OCI-LY1 (cell line): Measurements from ENCODE around the gene NEURL1B.
A peak's percentile ranks its signal among the peaks of the same experiment; 100 is the strongest.

ENCODE experiments used
- H2AFZ ChIP-seq: fragments of 200-600 bp; sonication (generic), shearing (Covaris generic); 2 replicates; pipeline ENCODE4 v1.6.0; 2014; ENCODE audit warnings: antibody characterized with exemption, mild to moderate bottlenecking, low read length
- H3F3A ChIP-seq: fragments of 200-600 bp; sonication (generic), shearing (Covaris generic); 2 replicates; pipeline ENCODE4 v1.6.0; 2014; ENCODE audit warnings: mild to moderate bottlenecking, antibody characterized with exemption, low read length, moderate library complexity; ENCODE audit not compliant: insufficient read depth
- H3K27ac ChIP-seq: fragments of 200-600 bp; sonication (generic); 2 replicates; pipeline ENCODE4 v1.5.1; 2014; ENCODE audit warnings: low read length, mixed run types, mild to moderate bottlenecking, low read depth; ENCODE audit not compliant: poor library complexity, severe bottlenecking
- H3K27me3 ChIP-seq: fragments of 200-600 bp; sonication (generic); 2 replicates; pipeline ENCODE4 v1.6.0; 2014; ENCODE audit warnings: antibody characterized with exemption, mild to moderate bottlenecking, low read length, moderate library complexity; ENCODE audit not compliant: insufficient read depth
- H3K36me3 ChIP-seq: fragments of 200-600 bp; sonication (generic); 2 replicates; pipeline ENCODE4 v1.6.1; 2014; ENCODE audit warnings: mild to moderate bottlenecking, antibody characterized with exemption, low read length, moderate library complexity, mixed read lengths; ENCODE audit not compliant: insufficient read depth
- H3K4me1 ChIP-seq: fragments of 200-600 bp; sonication (generic); 2 replicates; pipeline ENCODE4 v1.5.1; 2014; ENCODE audit warnings: mild to moderate bottlenecking, low read length, moderate library complexity; ENCODE audit not compliant: insufficient read depth, severe bottlenecking
- H3K4me2 ChIP-seq: fragments of 200-600 bp; sonication (generic), shearing (Covaris generic); 2 replicates; pipeline ENCODE4 v1.6.1; 2014; ENCODE audit warnings: low read length
- H3K4me3 ChIP-seq: fragments of 200-600 bp; sonication (generic); 2 replicates; pipeline ENCODE4 v1.5.1; 2014; ENCODE audit warnings: low read length, low read depth, mild to moderate bottlenecking, mixed read lengths; ENCODE audit not compliant: poor library complexity, severe bottlenecking
- H3K79me2 ChIP-seq: fragments of 200-600 bp; shearing (Covaris generic); 2 replicates; pipeline ENCODE4 v1.6.1; 2016; ENCODE audit warnings: mixed run types, low read length, mixed read lengths; ENCODE audit not compliant: insufficient read depth
- H3K9ac ChIP-seq: fragments of 200-600 bp; sonication (generic), shearing (Covaris generic); 2 replicates; pipeline ENCODE4 v1.6.1; 2014; ENCODE audit warnings: mild to moderate bottlenecking, low read length, mixed read lengths
- H3K9me2 ChIP-seq: fragments of 200-600 bp; sonication (generic), shearing (Covaris generic); 2 replicates; pipeline ENCODE4 v1.6.1; 2014; ENCODE audit warnings: low read depth, mild to moderate bottlenecking, low read length, mixed read lengths
- H3K9me3 ChIP-seq: fragments of 200-600 bp; shearing (Covaris generic); 2 replicates; pipeline ENCODE4 v1.6.1; 2014; ENCODE audit warnings: low read length, mixed read lengths
- H4K20me1 ChIP-seq: fragments of 200-600 bp; sonication (generic), shearing (Covaris generic); 2 replicates; pipeline ENCODE4 v1.6.0; 2016; ENCODE audit warnings: mild to moderate bottlenecking, low read length; ENCODE audit not compliant: insufficient read depth
- CTCF ChIP-seq: fragments of 200-600 bp; sonication (generic), shearing (Covaris generic); IDR thresholded peaks from 2 replicates; pipeline ENCODE4 v1.5.1; 2017; ENCODE audit warnings: mild to moderate bottlenecking, antibody characterized with exemption, low read length, moderate library complexity, mixed read lengths
- EZH2 ChIP-seq: fragments of 200-600 bp; sonication (generic), shearing (Covaris generic); IDR thresholded peaks from 2 replicates; pipeline ENCODE4 v1.8.0; 2017; ENCODE audit warnings: borderline replicate concordance, mixed run types, mild to moderate bottlenecking, antibody characterized with exemption, low read length, moderate library complexity, mixed read lengths

Gene NEURL1B

GRCh38 chr5:172713113-172713808 is 72.2 kb downstream of the NEURL1B start:
- Histone ChIP-seq H3K4me2 (no peak overlapping the region), H3K27ac (no peak overlapping the region)

GRCh38 chr5:172713809-172714490 is 72.9 kb downstream of the NEURL1B start:
- no peaks in the 10 kb centered on the region for H4K20me1 ChIP-seq
- no peak overlapping the region for H2AFZ ChIP-seq
- H3K9ac ChIP-seq, result no peak overlapping the region
- H3K79me2 ChIP-seq, result no peaks in the 10 kb centered on the region
- no peaks in the 10 kb centered on the region for H3F3A ChIP-seq
- H3K9me2 ChIP-seq, result no peaks in the 10 kb centered on the region
- H3K27ac ChIP-seq, result no peak overlapping the region
- TF ChIP-seq EZH2, result no peak
- TF ChIP-seq CTCF, result no peak
- H3K36me3 ChIP-seq, result no peaks in the 10 kb centered on the region
- H3K27me3 ChIP-seq, result peaks cover 3% of the 10 kb centered on the region; the same call in 1 of the 2 replicates
- H3K9me3 ChIP-seq, result no peaks in the 10 kb centered on the region
- no peak overlapping the region for H3K4me3 ChIP-seq
- H3K4me2 ChIP-seq, result no peak overlapping the region
- peaks cover 4% of the 10 kb centered on the region for H3K4me1 ChIP-seq

More at GRCh38 chr5:172713113-172713808, 72.2 kb downstream of the NEURL1B start:
- no peaks in the 10 kb centered on the region for H3K9me3 ChIP-seq
- H3K36me3 ChIP-seq, result no peaks in the 10 kb centered on the region
- peaks cover 2% of the 10 kb centered on the region; the same call in 1 of the 2 replicates for H3K27me3 ChIP-seq
- no peaks in the 10 kb centered on the region for H3K79me2 ChIP-seq
- H3K4me1 ChIP-seq, result peaks cover 4% of the 10 kb centered on the region
- no peaks in the 10 kb centered on the region for H4K20me1 ChIP-seq
- no peaks in the 10 kb centered on the region for H3F3A ChIP-seq
- TF ChIP-seq CTCF, result peak; percentile 91
- TF ChIP-seq EZH2, result no peak
- H2AFZ ChIP-seq, result no peak overlapping the region
- no peak overlapping the region for H3K4me3 ChIP-seq
- H3K9me2 ChIP-seq, result no peaks in the 10 kb centered on the region
- H3K9ac ChIP-seq, result no peak overlapping the region

GRCh38 chr5:172714491-172715420 is 73.7 kb downstream of the NEURL1B start:
- H3K27ac ChIP-seq, result no peak overlapping the region
- no peak overlapping the region for H3K4me2 ChIP-seq
- H3K4me3 ChIP-seq, result no peak overlapping the region

More at GRCh38 chr5:172714491-172715420, 73.7 kb downstream of the NEURL1B start:
- H3K4me1 ChIP-seq, result peaks cover 4% of the 10 kb centered on the region
- no peaks in the 10 kb centered on the region for H4K20me1 ChIP-seq
- no peaks in the 10 kb centered on the region for H3F3A ChIP-seq
- peak; percentile 73 for TF ChIP-seq CTCF
- TF ChIP-seq EZH2, result no peak
- H3K9me3 ChIP-seq, result no peaks in the 10 kb centered on the region
- H3K36me3 ChIP-seq, result no peaks in the 10 kb centered on the region
- H2AFZ ChIP-seq, result no peak overlapping the region
- H3K9ac ChIP-seq, result no peak overlapping the region
- H3K27me3 ChIP-seq, result peaks cover 3% of the 10 kb centered on the region; the same call in 1 of the 2 replicates
- H3K79me2 ChIP-seq, result no peaks in the 10 kb centered on the region
- H3K9me2 ChIP-seq, result no peaks in the 10 kb centered on the region
